Breast epithelium (tissue), 4 donors: ENCODE measurements around the gene TMEM87B. TPM values are rescaled to one million over a fixed set of nuclear protein-coding genes. Genes with fewer than 3 reads are reported as not detected.
A peak's percentile ranks its signal among the peaks of the same experiment; 100 is the strongest.

Source experiments
- DNase-seq, 2 donors: peaks; one replicate each; pipeline ENCODE4 v3.0.0-alpha.2; 2019; ENCODE audit warnings: low spot score in 2 of 2
- H3K27ac ChIP-seq, 2 donors: fragments of 200-600 bp; sonication (generic) in 1 of 2; one replicate each; pipeline ENCODE4 v1.5.1; 2016 to 2019; ENCODE audit warnings: mild to moderate bottlenecking in 1 of 2
- H3K27me3 ChIP-seq, 2 donors: fragments of 200-600 bp; sonication (generic) in 1 of 2; one replicate each; pipeline versions ENCODE4 v1.5.1 to v1.6.0; 2017 to 2019; ENCODE audit warnings: control low read depth in 1 of 2, mild to moderate bottlenecking in 1 of 2
- H3K36me3 ChIP-seq: fragments of 200-600 bp; one replicate; pipeline ENCODE4 v1.5.1; 2019
- H3K4me1 ChIP-seq, 2 donors: fragments of 200-600 bp; sonication (generic); one replicate each; pipeline ENCODE4 v1.5.1; 2016 to 2019; ENCODE audit warnings: control low read depth in 1 of 2
- H3K4me3 ChIP-seq, 3 donors: fragments of 200-600 bp; sonication (generic); 1 replicate in 2 of 3; 2 replicates in 1 of 3; pipeline ENCODE4 v1.5.1; 2016 to 2019; ENCODE audit warnings: mild to moderate bottlenecking in 3 of 3, moderate library complexity in 2 of 3
- H3K9me3 ChIP-seq, 2 donors: fragments of 200-600 bp; sonication (generic) in 1 of 2; one replicate each; pipeline ENCODE4 v1.5.1; 2016 to 2019; ENCODE audit warnings: control low read depth in 1 of 2
- CTCF ChIP-seq, 3 donors: fragments of 450-650 bp; IDR thresholded peaks; one replicate each; pipeline ENCODE4 v1.5.1; 2016 to 2017; ENCODE audit warnings: antibody characterized with exemption in 3 of 3, mild to moderate bottlenecking in 3 of 3, moderate library complexity in 3 of 3
- POLR2A ChIP-seq: fragments of 450-650 bp; IDR thresholded peaks from one replicate; pipeline ENCODE4 v1.6.1; 2016; ENCODE audit warnings: antibody characterized with exemption, mild to moderate bottlenecking, moderate library complexity
- POLR2AphosphoS5 ChIP-seq, 3 donors: sonication (generic); formaldehyde crosslinking; IDR thresholded peaks; one replicate each; pipeline ENCODE4 v1.6.1; 2017; ENCODE audit warnings: antibody characterized with exemption in 3 of 3
- intact Hi-C: fragments of 100-400 bp; cut with DNase I; formaldehyde crosslinking; loops from one replicate; pipeline ENCODE4 v1.15.1; 2023; ENCODE audit warnings: low total_unique reads
- total RNA-seq, 3 donors: library from RNA; depleted of rRNA; stranded (reverse); fragments of >200 nt; gene quantifications; one replicate each; pipeline ENCODE4 v1.1.0, GENCODE V29; 2016

TMEM87B gene
- total RNA-seq, 3 donors from 2014 or later = 16.2 to 52.0 (median 38.3) TPM

- no peak for DNase-seq
- no peak for TF ChIP-seq POLR2AphosphoS5 (IDR thresholded peaks at IDR 0.05)
- TF ChIP-seq POLR2A = no peak
- TF ChIP-seq CTCF (IDR thresholded peaks at IDR 0.05) = no peak
- Histone ChIP-seq H3K27ac (no peak overlapping the region), H3K4me3 (no peak overlapping the region), H3K4me1 (no peaks in the 10 kb centered on the region), H3K9me3 (no peaks in the 10 kb centered on the region), H3K36me3 (no peaks in the 10 kb centered on the region), H3K27me3 (no peaks in the 10 kb centered on the region)
- intact Hi-C loops = no loop called here
These were observed 86.5 kb downstream of the TMEM87B start for GRCh38 chr2:112141626-112142007.

DNA sequence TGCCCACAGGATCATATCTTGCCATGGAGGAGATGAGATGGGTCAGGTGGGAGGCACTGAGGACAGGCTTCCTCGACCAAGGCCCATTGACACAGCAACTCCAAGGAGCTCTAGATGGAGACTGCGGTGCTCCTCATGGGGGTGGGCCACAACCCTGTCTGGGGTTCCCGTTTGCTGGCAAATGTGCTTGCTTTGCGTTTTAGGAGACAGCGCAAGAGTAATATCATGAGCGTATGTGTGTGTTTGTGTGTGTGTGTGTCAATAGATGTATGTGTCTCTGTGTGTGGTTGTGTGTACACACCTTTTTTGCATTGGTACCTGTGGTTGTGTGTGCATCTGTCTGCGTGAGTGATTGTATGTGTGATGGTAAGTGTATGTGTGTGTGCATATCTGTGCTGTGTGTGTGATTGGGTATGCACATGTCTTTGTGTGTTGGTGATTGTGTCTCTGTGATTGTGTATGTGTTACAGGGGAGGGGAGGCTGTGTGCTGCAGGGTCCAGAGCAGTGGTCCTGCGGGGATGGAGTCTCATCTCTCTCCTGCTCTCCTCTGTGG, 87.5 kb downstream of the TMEM87B start:
- intact Hi-C loops = no loop called here
- Histone ChIP-seq H3K9me3 (no peaks in the 10 kb centered on the region), H3K36me3 (no peaks in the 10 kb centered on the region), H3K4me1 (no peaks in the 10 kb centered on the region), H3K4me3 (no peak overlapping the region), H3K27ac (no peak overlapping the region), H3K27me3 (no peaks in the 10 kb centered on the region)
- TF ChIP-seq POLR2A (no peak), CTCF (IDR thresholded peaks at IDR 0.05) (no peak), POLR2AphosphoS5 (IDR thresholded peaks at IDR 0.05) (no peak)
- DNase-seq = no peak

- no peak for DNase-seq
- H3K4me3 ChIP-seq = no peak overlapping the region
- H3K36me3 ChIP-seq = no peaks in the 10 kb centered on the region
- no peaks in the 10 kb centered on the region for H3K27me3 ChIP-seq
- TF ChIP-seq POLR2A (no peak), CTCF (IDR thresholded peaks at IDR 0.05) (no peak), POLR2AphosphoS5 (IDR thresholded peaks at IDR 0.05) (no peak)
- no peaks in the 10 kb centered on the region for H3K4me1 ChIP-seq
- H3K9me3 ChIP-seq = no peaks in the 10 kb centered on the region
- H3K27ac ChIP-seq = no peak overlapping the region
- intact Hi-C loops = no loop called here
These were observed 88.1 kb downstream of the TMEM87B start for GRCh38 chr2:112143150-112143549.

- H3K36me3 ChIP-seq = no peaks in the 10 kb centered on the region
- intact Hi-C loops = no loop called here
- TF ChIP-seq POLR2AphosphoS5 (IDR thresholded peaks at IDR 0.05) = no peak
- TF ChIP-seq POLR2A = no peak
- no peak for TF ChIP-seq CTCF (IDR thresholded peaks at IDR 0.05)
- H3K27ac ChIP-seq = no peak overlapping the region
- no peak for DNase-seq
- no peaks in the 10 kb centered on the region for H3K27me3 ChIP-seq
- H3K4me3 ChIP-seq = no peak overlapping the region
- H3K9me3 ChIP-seq = no peaks in the 10 kb centered on the region
- peaks cover 0 to 4% of the 10 kb centered on the region in 2 donors for H3K4me1 ChIP-seq
These were observed 89.9 kb downstream of the TMEM87B start for GRCh38 chr2:112144966-112145365.

DNA sequence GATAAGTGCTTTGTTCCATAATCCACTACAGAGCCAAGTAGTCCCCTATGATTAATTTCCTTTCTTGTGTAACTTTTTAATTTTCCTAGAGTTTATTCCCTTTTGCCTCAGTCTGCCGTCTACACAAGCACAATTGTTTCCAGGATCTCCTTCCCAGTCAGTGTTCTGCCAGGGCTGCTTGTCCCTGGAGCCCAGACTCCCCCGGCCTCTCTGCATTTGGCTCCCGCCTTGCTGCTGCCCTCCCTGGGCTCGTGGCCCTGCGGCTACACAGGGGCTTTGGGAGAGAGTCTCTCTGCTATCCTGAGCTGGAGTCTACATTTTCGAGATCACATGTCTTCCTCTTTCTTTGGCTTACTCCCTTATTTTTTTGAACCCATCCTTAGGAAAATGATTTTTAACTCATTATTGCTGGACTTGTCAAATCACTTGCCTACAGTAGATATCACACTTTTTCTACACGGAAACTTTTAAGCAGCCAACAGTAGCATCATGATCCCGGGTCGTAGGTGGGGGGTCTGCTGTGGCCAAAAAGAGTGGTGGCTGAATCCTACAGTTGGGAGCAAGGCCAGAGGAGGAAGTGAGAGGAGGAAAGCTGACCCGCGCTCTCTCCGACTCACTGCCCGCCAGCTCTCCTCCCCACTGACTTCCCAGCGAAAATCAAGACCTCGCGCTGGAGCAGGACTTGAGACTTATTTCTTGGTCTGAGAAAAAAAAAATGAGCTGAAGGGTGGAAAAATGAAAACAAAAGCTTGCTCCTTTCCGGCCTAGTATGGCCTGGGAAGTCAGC, 92.5 kb downstream of the TMEM87B start:
- peak overlapping the region; percentile 46 to 88 for H3K27ac ChIP-seq
- H3K4me1 ChIP-seq = peaks cover 0 to 8% of the 10 kb centered on the region in 2 donors
- H3K27me3 ChIP-seq = no peaks in the 10 kb centered on the region
- TF ChIP-seq POLR2A (no peak), CTCF (IDR thresholded peaks at IDR 0.05) (no peak), POLR2AphosphoS5 (IDR thresholded peaks at IDR 0.05) (no peak)
- H3K9me3 ChIP-seq = no peaks in the 10 kb centered on the region
- no peak for DNase-seq
- H3K4me3 ChIP-seq = peak overlapping the region in 1 of 3 donors; percentile 22
- no peaks in the 10 kb centered on the region for H3K36me3 ChIP-seq
- intact Hi-C loops = no loop called here
